Astrocyte of the spinal cord (primary cell): Measurements from ENCODE around the gene SCGB1A1.

ENCODE experiments used
- DNase-seq: peaks from one replicate; pipeline ENCODE4 v3.0.0; 2011; ENCODE audit warnings: low read depth, low spot score
- H3K4me3 ChIP-seq: 2 replicates; pipeline ENCODE4 v1.5.1; 2011; ENCODE audit warnings: low read depth, mild to moderate bottlenecking, low read length, moderate library complexity
- CTCF ChIP-seq: IDR thresholded peaks from 2 replicates; pipeline ENCODE4 v1.5.1; 2012; ENCODE audit warnings: low read depth, mild to moderate bottlenecking, low read length, inconsistent platforms
- in situ Hi-C: cut with HindIII; loops from 2 replicates; pipeline ENCODE4 v1.10.0; 2017; ENCODE audit warnings: low sequenced_read_pairs

The SCGB1A1 gene

GRCh38 chr11:62391642-62392425 is 27.0 kb upstream of the SCGB1A1 start:
- no peak for DNase-seq
- TF ChIP-seq CTCF: peak; percentile 32
- H3K4me3 ChIP-seq: no peak overlapping the region
- in situ Hi-C loops: no loop called here

- TF ChIP-seq CTCF: no peak
- H3K4me3 ChIP-seq: no peak overlapping the region
- in situ Hi-C loops: no loop called here
- no peak for DNase-seq
Measured at GRCh38 chr11:62392506-62392905, 26.3 kb upstream of the SCGB1A1 start.

GRCh38 chr11:62393061-62393611 is 25.7 kb upstream of the SCGB1A1 start:
- H3K4me3 ChIP-seq: no peak overlapping the region
- in situ Hi-C loops: no loop called here
- no peak for TF ChIP-seq CTCF
- no peak for DNase-seq

- no peak for DNase-seq
- in situ Hi-C loops: no loop called here
- no peak overlapping the region for H3K4me3 ChIP-seq
- TF ChIP-seq CTCF: no peak
Measured at GRCh38 chr11:62393735-62394134, 25.1 kb upstream of the SCGB1A1 start.

GRCh38 chr11:62394825-62395538 is 23.9 kb upstream of the SCGB1A1 start:
- in situ Hi-C loops: no loop called here
- DNase-seq: peak; percentile 88
- TF ChIP-seq CTCF: peak; percentile 57
- H3K4me3 ChIP-seq: peak overlapping the region; percentile 37

- in situ Hi-C loops: no loop called here
- no peak for TF ChIP-seq CTCF
- H3K4me3 ChIP-seq: no peak overlapping the region
- no peak for DNase-seq
Measured at GRCh38 chr11:62395885-62396551, 22.8 kb upstream of the SCGB1A1 start.
